HG03135 (cell line): ENCODE results near the gene CASK.
"Not testable (repeated sequence)": the region's sequence is repeated elsewhere in the genome, so short reads cannot be mapped to it uniquely, and the experiment has no call there.

Experiments used
- ATAC-seq: cut with Tn5 transposase; IDR thresholded peaks from one replicate; pipeline ENCODE4 v1.9.1; 2021; ENCODE audit warnings: mild to moderate bottlenecking, moderate library complexity; ENCODE audit not compliant: unreplicated experiment

CASK gene

GRCh38 chrX:41703574-41704029 lies 219.8 kb downstream of the CASK start:
- ATAC-seq: no peak

DNA sequence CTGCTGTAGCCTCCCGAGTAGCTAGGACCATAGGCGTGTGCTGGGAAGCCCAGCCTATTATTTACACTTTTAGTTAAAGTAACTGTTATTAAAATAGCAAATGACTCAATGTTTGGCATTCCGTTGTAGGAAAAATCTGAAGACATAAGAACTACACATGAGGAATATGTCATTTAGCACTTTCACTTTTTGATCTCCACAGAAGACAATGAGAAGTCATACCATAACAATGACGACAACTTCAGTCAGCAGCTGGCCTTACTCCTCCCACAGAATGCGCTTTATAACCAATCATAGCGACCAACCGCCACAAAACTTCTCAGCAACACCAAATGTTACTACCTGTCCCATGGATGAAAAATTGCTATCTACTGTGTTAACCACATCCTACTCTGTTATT lies 227.9 kb downstream of the CASK start:
- ATAC-seq: no peak

GRCh38 chrX:41693024-41693423 lies 230.3 kb downstream of the CASK start:
- no peak for ATAC-seq

- ATAC-seq: no peak
These were observed 231.1 kb downstream of the CASK start for GRCh38 chrX:41692162-41692749.

DNA sequence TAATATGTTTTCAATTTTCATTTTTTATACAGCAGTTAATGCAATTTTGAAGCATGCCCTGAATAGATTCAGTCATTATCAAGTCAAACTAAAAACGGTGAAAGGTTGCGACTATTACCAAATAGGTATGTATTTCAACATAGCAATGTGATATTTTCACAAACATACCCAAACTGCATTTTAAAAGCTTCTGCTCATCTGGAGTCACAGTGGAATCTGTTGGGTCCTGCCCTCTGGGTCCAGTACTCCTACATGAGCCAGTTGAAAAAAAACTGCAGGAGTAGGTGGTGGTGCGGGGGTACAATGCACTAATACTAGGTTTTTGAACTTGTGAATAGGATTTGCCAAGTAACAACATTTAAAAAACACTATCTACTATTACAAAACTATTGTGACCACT lies 233.6 kb downstream of the CASK start:
- no peak for ATAC-seq

DNA sequence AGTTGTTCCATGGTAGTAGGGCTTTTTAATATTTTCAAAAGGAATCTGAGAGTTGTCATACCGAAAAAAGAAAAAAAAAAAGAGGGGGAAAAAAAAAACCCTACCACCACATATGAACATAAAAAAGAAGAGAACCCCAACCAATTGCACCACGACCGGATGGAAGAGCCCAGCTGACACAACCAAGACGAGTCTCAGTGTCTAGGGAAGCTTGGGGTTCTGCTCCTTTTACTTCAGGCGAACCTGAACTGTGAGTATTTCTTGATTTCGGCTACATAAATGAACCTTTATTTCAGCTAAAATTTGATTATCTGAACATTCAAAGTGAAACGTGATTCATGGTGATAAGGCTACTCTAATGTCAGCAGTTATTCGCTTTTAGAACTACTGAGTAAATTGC lies 234.5 kb downstream of the CASK start, which contains the start of gene GPR34:
Gene GPR34 (plus strand): TSS at position 139 of the 400 bp plus-strand sequence. CDS start 6,661 bp downstream, outside the sequence.
- no peak for ATAC-seq

DNA sequence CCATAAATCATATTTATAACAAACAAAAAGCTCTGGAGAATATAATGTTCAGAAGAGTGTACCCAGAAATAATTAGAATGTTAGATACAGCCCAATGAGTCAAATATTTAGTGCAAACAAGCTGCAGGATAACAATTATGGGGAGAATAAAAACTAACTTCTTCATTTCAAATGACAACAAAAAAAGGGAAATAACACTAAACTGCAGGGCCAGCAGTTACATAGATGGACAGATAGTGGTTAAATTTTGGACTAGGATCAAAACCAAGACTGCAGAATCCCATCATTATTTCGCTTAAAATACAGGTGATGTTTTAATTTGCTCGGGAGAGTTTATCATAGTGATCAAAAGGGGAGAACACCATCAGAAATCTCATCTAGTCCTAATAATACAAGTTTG lies 235.2 kb downstream of the CASK start:
- no peak for ATAC-seq

DNA sequence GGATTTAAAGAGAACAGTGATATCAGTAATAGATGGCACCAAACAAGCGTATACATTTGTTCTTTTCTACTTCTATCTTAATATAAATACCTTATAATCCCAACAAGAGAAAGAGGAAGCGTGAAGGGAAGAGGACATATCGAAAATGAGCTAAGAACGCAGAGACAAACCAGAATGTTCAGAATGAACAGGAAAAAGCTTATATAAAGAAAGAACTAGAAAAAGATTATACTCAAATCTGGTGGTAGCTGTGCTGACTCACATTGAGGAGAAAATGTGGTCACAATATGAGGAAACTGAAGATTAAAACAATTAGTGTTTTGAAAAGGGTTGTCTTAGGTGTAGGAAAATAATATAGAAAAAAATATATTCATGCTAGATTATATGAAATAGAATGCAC lies 236.6 kb downstream of the CASK start:
- ATAC-seq: no peak

DNA sequence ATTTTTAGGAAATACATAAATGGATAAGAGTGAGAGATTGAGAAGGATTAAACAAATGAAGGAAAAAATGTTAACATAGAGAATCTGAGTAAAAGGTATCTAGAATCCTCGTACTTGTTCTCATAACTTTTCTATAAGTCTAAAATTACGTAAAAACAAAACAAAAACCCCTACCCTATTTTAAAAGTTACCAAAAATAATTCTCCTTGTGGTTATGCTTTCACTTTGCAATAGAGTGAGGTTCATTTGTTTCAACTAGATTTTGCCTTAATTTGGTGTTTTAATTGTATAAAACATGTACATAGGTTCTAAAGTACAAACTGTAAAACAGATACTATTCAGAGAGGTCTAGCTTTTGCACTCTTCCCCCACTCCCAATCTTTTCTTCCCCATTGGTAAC lies 238.4 kb downstream of the CASK start:
- no peak for ATAC-seq

DNA sequence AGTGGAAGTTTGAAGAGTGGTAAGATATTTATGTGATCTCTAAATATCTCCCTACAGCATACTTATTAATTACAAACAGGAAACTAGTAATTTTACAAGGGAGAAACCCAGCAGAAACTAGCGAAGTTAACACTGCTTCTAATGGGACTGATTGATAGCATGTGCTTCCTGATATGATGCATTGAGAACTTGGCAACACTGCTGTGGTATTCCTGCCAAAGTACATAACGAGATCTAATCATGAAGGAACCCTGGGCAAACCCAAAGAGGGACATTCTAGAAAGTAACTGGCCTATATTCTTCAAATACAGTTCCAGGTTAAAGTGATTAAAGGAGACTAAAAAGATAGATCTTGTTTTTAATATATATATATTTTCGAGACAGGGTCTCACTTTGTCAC lies 239.2 kb downstream of the CASK start:
- no peak for ATAC-seq

DNA sequence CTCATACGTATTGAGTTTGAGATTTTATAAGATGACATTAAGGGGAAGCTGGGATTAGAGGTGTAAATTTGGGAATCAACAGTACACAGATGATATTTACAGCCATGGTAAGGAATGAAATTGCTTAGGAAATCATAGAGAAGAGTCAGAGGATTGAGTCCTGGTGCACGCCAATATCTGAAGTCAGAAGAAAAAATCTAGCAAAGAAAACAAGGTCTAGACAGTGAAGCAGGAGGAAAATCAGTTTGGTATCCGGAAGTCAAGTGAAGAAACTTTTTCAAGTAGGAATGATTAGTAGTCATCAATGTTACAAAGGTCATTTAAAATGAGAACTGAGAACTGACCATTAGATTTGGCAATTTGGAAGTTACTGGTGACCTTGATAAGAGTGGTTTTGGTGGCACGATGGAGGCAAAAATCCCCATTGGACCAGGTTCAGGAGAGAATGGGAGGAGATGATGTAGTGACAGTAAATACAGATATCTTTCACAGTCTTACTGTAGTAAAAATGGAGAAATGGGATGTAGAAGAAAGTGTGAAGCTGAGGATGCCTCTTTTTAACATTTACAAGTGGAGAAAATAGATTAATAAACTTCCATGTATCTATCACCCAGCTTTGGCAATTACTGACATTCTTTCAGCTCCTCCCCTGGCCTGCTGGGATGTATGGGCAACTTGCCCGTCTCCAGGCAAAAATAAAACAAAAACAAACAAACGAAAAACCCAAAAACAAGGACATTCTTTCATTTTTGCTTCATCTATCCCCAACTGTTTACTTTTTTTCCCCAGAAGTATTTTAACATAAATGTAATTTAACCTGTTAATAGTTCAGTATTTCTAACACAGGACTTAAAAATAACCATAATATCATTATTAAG lies 245.9 kb downstream of the CASK start:
- ATAC-seq: no peak

DNA sequence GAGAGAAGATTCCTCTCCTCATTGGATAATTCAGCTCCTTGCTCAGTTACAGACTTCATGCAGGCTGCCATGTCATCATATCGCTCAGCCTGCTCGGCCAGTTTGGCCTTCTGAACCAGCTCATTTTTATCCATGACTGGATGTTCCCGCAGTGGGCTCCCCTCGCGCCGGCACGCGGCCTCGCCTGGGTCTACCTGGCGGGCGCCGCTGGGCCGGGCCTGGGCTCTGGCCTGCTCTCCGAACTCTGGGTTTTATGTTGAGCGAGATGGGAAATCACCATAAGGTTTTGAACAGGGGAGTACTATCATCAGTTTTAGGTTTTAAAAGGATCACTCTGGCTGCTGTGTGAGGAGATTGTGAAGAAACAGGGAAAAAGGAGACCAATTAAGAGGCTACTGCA lies 247.0 kb downstream of the CASK start:
- not testable (repeated sequence) for ATAC-seq

- no peak for ATAC-seq
These were observed 250.7 kb downstream of the CASK start for GRCh38 chrX:41672643-41673042.

GRCh38 chrX:41671082-41671481 lies 252.3 kb downstream of the CASK start:
- ATAC-seq: no peak

DNA sequence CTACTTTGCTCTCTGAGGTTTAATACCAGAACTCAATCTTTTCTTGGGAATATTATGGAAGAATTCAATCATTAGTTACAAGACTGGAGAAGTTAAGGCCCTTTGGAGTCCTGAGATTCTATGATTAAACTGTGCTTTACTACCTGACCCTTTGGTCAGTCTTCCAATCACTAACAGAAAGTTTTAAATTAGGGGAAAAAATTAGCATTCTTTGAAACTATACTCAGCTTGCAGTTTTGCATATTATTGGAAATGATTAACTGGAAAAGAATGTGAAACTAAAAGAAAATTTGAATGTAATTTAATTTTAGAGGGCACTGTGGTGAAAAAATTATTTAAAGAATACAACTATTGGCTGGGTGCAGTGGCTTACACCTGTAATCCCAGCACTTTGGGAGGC lies 253.2 kb downstream of the CASK start:
- no peak for ATAC-seq

DNA sequence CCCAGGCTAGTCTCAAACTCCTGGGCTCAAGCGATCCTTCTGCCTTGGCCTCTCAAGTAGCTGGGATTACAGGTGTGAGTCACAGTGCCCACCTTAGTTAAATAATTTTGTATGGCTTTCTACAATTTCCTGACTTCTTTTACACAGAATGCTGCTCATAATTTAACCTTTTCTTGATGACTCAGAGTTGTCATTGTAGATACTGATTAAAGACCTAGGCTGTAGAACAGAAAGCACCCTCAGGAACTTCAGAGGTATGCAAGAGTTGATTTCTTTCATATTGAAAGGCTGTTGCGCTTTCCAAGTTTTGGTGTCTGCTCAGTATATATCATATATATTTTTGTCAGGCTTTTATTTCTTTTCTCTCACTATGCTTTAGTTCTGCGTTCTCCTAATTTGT lies 255.7 kb downstream of the CASK start:
- ATAC-seq: no peak

DNA sequence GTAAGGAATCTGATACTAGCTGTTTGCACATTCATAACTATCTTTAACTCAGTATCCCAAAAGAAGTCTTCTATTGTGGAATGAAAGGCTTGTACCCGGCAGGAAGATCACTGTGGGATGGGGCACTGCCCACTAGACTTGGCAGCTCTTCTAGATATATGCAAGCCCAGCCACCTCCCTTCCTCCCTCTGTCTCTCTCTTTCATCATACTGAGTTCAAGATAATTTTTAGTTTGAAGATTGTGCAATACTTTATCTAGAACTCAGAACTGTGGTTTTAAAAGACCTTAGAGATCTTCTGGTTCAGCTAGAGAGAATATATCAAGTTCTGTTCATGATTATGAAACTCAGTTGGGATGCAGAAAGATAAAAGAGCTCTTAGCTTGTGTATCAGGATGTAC lies 257.1 kb downstream of the CASK start:
- no peak for ATAC-seq

DNA sequence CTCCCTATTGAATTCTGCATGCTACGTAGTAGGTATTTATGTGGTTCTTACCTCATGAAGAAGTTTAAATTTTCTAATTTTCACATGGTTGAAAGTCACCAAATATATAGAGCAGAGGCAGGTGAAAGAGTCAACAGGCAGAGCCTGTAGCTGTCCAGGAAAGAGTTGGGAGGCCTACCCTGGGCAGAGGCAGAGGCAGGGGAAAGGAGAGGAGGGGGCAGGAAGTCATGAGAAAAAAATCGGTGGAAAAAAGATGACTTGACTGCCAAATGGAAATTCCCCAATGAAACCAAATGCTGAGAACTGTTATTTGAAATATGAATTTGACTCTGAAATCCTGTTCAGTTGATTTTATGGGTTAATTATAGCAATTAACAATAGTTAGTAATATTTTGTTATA lies 257.7 kb downstream of the CASK start:
- no peak for ATAC-seq

- no peak for ATAC-seq
These were observed 258.4 kb downstream of the CASK start for GRCh38 chrX:41664908-41665307.

GRCh38 chrX:41664375-41664901 lies 258.9 kb downstream of the CASK start:
- ATAC-seq: peak; percentile 77

DNA sequence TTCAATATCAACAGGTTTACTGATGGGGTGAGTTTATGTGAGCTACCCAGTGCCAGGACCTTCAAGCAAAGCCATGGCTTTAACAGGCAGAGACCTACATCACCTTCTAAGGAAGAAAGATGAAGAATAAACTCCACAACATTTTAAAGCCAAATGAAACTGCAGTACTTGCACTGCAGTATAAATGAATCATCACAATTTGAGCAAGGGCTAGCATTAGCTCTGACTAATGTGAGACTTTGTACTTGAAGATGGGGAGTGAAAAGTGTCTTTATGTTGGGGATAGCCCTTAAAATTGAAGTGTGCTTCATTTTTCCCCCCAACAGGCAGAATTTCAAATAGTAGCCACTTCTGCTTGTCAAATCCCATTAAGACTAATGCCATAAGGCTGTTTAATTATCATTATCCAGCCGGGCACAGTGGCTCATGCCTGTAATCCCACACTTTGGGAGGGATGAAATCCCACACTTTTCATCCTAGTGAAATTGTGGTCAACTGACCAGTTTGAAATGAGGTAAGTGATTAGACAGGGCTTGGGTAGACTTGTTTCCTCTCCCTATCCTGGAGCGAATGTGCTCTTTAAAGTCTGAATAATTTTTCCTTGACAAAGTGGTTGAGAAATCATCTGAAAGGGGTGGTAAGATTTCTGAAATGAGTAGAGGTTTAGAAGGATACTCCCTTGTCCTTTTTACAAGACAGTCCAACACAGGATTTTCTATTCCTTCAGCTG lies 261.8 kb downstream of the CASK start:
- no peak for ATAC-seq
